K562 (cell line): ENCODE results near the gene ART4. TPM values are rescaled to one million over a fixed set of nuclear protein-coding genes. Genes with fewer than 3 reads are reported as not detected.

ENCODE experiments used
- CBX8 ChIP-seq: fragments of 200-600 bp; sonication (generic); IDR thresholded peaks from 2 replicates; pipeline ENCODE4 v1.6.1; 2012; ENCODE audit warnings: borderline replicate concordance, mixed run types, low read depth, mild to moderate bottlenecking, moderate library complexity, mixed read lengths, low read length, control low read depth, inconsistent platforms; ENCODE audit not compliant: poor library complexity, severe bottlenecking; ENCODE audit errors: extremely low read depth
- CHD1 ChIP-seq: fragments of 200-600 bp; sonication (generic); IDR thresholded peaks from one replicate; pipeline ENCODE4 v1.6.1; 2012; ENCODE audit warnings: mild to moderate bottlenecking, moderate library complexity, low read length, inconsistent platforms
- DACH1 ChIP-seq: fragments of 450-650 bp; IDR thresholded peaks from 2 replicates; pipeline ENCODE4 v1.6.1; 2018; ENCODE audit not compliant: partially characterized antibody
- ELK1 ChIP-seq: sonication (generic); formaldehyde crosslinking; IDR thresholded peaks from 2 replicates; pipeline ENCODE4 v1.8.1; 2022; ENCODE audit warnings: missing genetic modification reagents
- KDM2B ChIP-seq: fragments of 250-450 bp; sonication (Bioruptor Pico); IDR thresholded peaks from 2 replicates; pipeline ENCODE4 v1.8.0; 2021; ENCODE audit warnings: mild to moderate bottlenecking, moderate library complexity
- MEF2D ChIP-seq: conservative IDR thresholded peaks from 2 replicates; pipeline ENCODE4 v1.6.1; 2016; ENCODE audit warnings: low read depth, missing genetic modification characterization, missing compliant biosample characterization
- NFE2L1 ChIP-seq: fragments of 450-650 bp; IDR thresholded peaks from 2 replicates; pipeline ENCODE4 v1.6.1; 2016; ENCODE audit warnings: missing genetic modification characterization, low read depth, mild to moderate bottlenecking, missing compliant biosample characterization, moderate library complexity, borderline replicate concordance
- NR3C1 ChIP-seq: sonication (generic); formaldehyde crosslinking; IDR thresholded peaks from 2 replicates; pipeline ENCODE4 v1.8.1; 2022; ENCODE audit warnings: missing genetic modification reagents
- POLR2AphosphoS5 ChIP-seq: IDR thresholded peaks from 2 replicates; pipeline ENCODE4 v1.6.1; 2011; ENCODE audit warnings: mild to moderate bottlenecking, low read depth, low read length, moderate library complexity; ENCODE audit not compliant: control insufficient read depth, insufficient read depth
- RBM25 ChIP-seq: fragments of 200-400 bp; formaldehyde crosslinking; IDR thresholded peaks from 2 replicates; pipeline ENCODE4 v1.6.1; 2018; ENCODE audit warnings: low read length, low read depth, moderate library complexity; ENCODE audit not compliant: severe bottlenecking
- RERE ChIP-seq: sonication (generic); formaldehyde crosslinking; IDR thresholded peaks from 2 replicates; pipeline ENCODE4 v1.8.0; 2023; ENCODE audit warnings: missing genetic modification reagents, mild to moderate bottlenecking, borderline replicate concordance
- SETDB1 ChIP-seq: IDR thresholded peaks from one replicate; pipeline ENCODE4 v1.6.1; 2012; ENCODE audit warnings: low read length, control low read depth, inconsistent platforms
- SIN3A ChIP-seq, 2 experiments: fragments of 150-350 bp in 1 of 2; IDR thresholded peaks; 2 replicates each; pipeline ENCODE4 v1.6.1; 2011 to 2016; ENCODE audit warnings: borderline replicate concordance in 2 of 2, low read depth in 2 of 2, low read length in 2 of 2, mild to moderate bottlenecking in 2 of 2, moderate library complexity in 2 of 2; ENCODE audit not compliant: control insufficient read depth in 1 of 2
- SPI1 ChIP-seq: IDR thresholded peaks from 2 replicates; pipeline ENCODE4 v1.6.1; 2011; ENCODE audit warnings: low read depth, low read length, control low read depth, borderline replicate concordance
- TAF15 ChIP-seq: fragments of 200-400 bp; formaldehyde crosslinking; IDR thresholded peaks from 2 replicates; pipeline ENCODE4 v1.6.1; 2017; ENCODE audit warnings: mild to moderate bottlenecking, low read depth, low read length, moderate library complexity
- ZC3H8 ChIP-seq: fragments of 450-650 bp; IDR thresholded peaks from 2 replicates; pipeline ENCODE4 v1.6.1; 2017
- ZEB2 ChIP-seq: fragments of 450-650 bp; IDR thresholded peaks from 2 replicates; pipeline ENCODE4 v1.6.1; 2016
- ZNF512 ChIP-seq: IDR thresholded peaks from 2 replicates; pipeline ENCODE4 v1.6.1; 2016; ENCODE audit warnings: missing genetic modification characterization, missing compliant biosample characterization
- ZNF696 ChIP-seq: fragments of 250-450 bp; sonication (Bioruptor Pico); conservative IDR thresholded peaks from 2 replicates; pipeline ENCODE4 v1.4.0; 2020; ENCODE audit warnings: mild to moderate bottlenecking, moderate library complexity
- ZNF79 ChIP-seq: fragments of 250-450 bp; sonication (Bioruptor Pico); IDR thresholded peaks from 2 replicates; pipeline ENCODE4 v1.4.0; 2020; ENCODE audit warnings: low read depth, mild to moderate bottlenecking, moderate library complexity
- polyA plus RNA-seq, 8 experiments: library from polyadenylated mRNA; depleted of rRNA in 4 of 8; stranded (reverse) in 5 of 8; unstranded in 3 of 8; fragments of >200 nt; fragmentation: Nextera tagmentation in 2 of 8; fragmentation: Illumina TruSeq in 1 of 8; extraction: Ambion mirVana in 2 of 8; extraction: Trizol in 1 of 8; gene quantifications; 2 replicates each; pipeline versions ENCODE4 v1.2.1 to v1.2.3, GENCODE V29; 2011 to 2014; ENCODE audit warnings: inconsistent platforms in 1 of 8, missing spikeins in 1 of 8
- total RNA-seq, 7 experiments: library from RNA; depleted of rRNA in 6 of 7; stranded (reverse); fragments of >200 nt in 6 of 7; fragmentation: Illumina TruSeq in 2 of 7; extraction: Trizol in 2 of 7; gene quantifications; 2 replicates each; pipeline versions ENCODE4 v1.2.1 to v1.2.3, GENCODE V29; 2011 to 2021; ENCODE audit warnings: low replicate concordance in 1 of 7

Gene ART4
- total and polyA plus RNA-seq, 9 of the 15 experiments (the other 6 are each of a cell fraction or from before 2014, with no cell fraction given): 0.07 TPM; not detected in 8

GRCh38 chr12:14803011-14803829 lies 40.1 kb downstream of the ART4 start, which contains the start of the genes C12orf60 and WBP11 (continued):
- TF ChIP-seq ZNF512 (no peak), POLR2AphosphoS5 (no peak), ELK1 (CRISPR knock-in tag) (no peak), NR3C1 (CRISPR knock-in tag) (no peak), RBM25 (peak; percentile 77), SPI1 (no peak), NFE2L1 (no peak), ZEB2 (no peak), TAF15 (no peak), ZNF696 (CRISPR knock-in tag) (no peak), SETDB1 (no peak), CHD1 (peak; percentile 71), MEF2D (tag) (no peak), ZNF79 (no peak), RERE (CRISPR knock-in tag) (no peak), SIN3A (IDR thresholded peaks at IDR 0.05; ENCODE audit: borderline replicate concordance in 2 of 2, control insufficient read depth in 1 of 2, low read depth in 2 of 2, low read length in 2 of 2) (no peak), CBX8 (no peak), KDM2B (CRISPR knock-in tag) (no peak), ZC3H8 (no peak), DACH1 (no peak)
